ENCODE results near the gene DDX47. TPM values are rescaled to one million over a fixed set of nuclear protein-coding genes. Genes with fewer than 3 reads are reported as not detected.

Gene DDX47
- total and polyA plus RNA-seq, 2 of the 13 experiments (the other 11 are each of a cell fraction or from before 2014, with no cell fraction given): 48.5 to 78.7 TPM

DNA sequence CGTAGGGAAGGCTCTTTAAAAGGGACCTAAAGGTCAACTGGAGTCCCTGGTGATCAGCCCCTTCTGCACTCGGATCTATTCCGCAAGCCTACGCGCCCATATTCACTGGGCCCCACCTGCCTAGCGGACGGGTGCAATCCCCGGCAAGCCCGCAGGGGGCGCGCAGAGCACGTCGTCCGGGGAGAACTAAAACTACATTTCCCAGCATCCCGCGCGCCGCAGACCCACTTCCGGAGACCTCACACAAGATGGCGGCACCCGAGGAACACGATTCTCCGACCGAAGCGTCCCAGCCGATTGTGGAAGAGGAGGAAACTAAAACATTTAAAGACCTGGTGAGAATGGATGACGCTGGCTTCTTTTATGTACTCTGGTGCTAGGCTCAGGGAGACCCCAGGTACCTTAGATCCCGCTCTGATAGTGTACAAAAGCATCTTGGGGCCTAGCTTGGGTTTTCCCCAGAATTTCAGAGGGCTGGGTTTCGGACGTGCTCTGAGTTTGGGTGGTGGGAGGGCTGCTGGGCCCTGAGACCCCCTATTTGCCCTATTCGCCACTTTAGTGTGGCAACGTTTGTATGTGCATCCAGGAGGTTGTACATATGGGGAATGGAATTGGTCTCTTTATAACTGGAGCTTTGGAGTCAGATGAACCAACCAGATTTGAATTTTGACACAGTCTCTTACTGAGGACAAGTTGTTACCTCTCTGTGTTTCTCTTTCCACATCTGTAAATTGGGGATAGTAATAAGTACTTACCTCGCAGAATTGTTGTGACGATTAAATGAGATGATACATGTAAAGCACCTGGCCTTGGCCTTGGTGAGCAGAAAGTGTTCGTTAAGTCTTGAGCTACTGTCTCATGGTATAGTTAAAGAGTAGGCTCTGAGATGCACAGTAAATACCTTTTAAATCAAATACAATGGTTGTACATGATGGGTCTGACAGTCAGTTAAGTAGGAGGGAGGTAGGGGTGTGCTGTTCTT lies at the start of gene DDX47 (continued):
- TF ChIP-seq ZSCAN9 (CRISPR knock-in tag; IDR thresholded peaks at IDR 0.05; ENCODE audit: borderline replicate concordance) (peak; percentile 74; the same call in 1 of the 2 replicates), HHEX (CRISPR knock-in tag; IDR thresholded peaks at IDR 0.05) (no peak), ELF3 (CRISPR knock-in tag; IDR thresholded peaks at IDR 0.05) (peak; percentile 64), ZBTB38 (CRISPR knock-in tag; IDR thresholded peaks at IDR 0.05) (peak; percentile 59; the same call in 1 of the 2 replicates), ZNF441 (CRISPR knock-in tag; IDR thresholded peaks at IDR 0.05; ENCODE audit: borderline replicate concordance) (peak; percentile 54; the same call in 1 of the 2 replicates), RBFOX2 (IDR thresholded peaks at IDR 0.05; ENCODE audit: low read depth, low read length) (peak; percentile 70), AFF4 (CRISPR knock-in tag; IDR thresholded peaks at IDR 0.05) (no peak; the same call in 1 of the 2 replicates), ZNF660 (CRISPR knock-in tag; IDR thresholded peaks at IDR 0.05; ENCODE audit: borderline replicate concordance, low read depth) (no peak), ZNF839 (CRISPR knock-in tag; IDR thresholded peaks at IDR 0.05; ENCODE audit: borderline replicate concordance) (0 out of 2 replicates have a peak, but pooled peaks have one; percentile 35), KLF11 (CRISPR knock-in tag; IDR thresholded peaks at IDR 0.05) (0 out of 2 replicates have a peak, but pooled peaks have one; percentile 24), FIP1L1 (IDR thresholded peaks at IDR 0.05; ENCODE audit: borderline replicate concordance, insufficient read depth, low read depth, low read length) (no peak), DDIT3 (CRISPR knock-in tag; IDR thresholded peaks at IDR 0.05) (no peak), MTF1 (CRISPR knock-in tag; IDR thresholded peaks at IDR 0.05) (peak; percentile 25; the same call in 1 of the 2 replicates), ZNF264 (CRISPR knock-in tag; IDR thresholded peaks at IDR 0.05) (peak; percentile 52), REST (IDR thresholded peaks at IDR 0.05; ENCODE audit: borderline replicate concordance in 1 of 2, low read depth in 1 of 2, low read length in 2 of 2) (peak in 1 of 2 experiments; percentile 69; a peak in 1 of 4 replicates), NPAS2 (CRISPR knock-in tag; IDR thresholded peaks at IDR 0.05; ENCODE audit: borderline replicate concordance) (no peak), POGZ (CRISPR knock-in tag; IDR thresholded peaks at IDR 0.05) (peak; percentile 90), ZNF530 (CRISPR knock-in tag; IDR thresholded peaks at IDR 0.05; ENCODE audit: low read depth) (no peak), KLF15 (CRISPR knock-in tag; IDR thresholded peaks at IDR 0.05; ENCODE audit: borderline replicate concordance) (no peak), ZNF747 (CRISPR knock-in tag; IDR thresholded peaks at IDR 0.05; ENCODE audit: borderline replicate concordance) (0 out of 2 replicates have a peak, but pooled peaks have one; percentile 32), RARA (CRISPR knock-in tag; IDR thresholded peaks at IDR 0.05) (no peak)

Measured in HepG2 (cell line).